Measurements from ENCODE around the gene OXSR1.

GRCh38 chr3:38281895-38282686 is 116.8 kb downstream of the OXSR1 start, which contains the start of gene SLC22A14:
- no peak for TF ChIP-seq POLR2A (IDR thresholded peaks at IDR 0.05)
- TF ChIP-seq, protein P1, sequence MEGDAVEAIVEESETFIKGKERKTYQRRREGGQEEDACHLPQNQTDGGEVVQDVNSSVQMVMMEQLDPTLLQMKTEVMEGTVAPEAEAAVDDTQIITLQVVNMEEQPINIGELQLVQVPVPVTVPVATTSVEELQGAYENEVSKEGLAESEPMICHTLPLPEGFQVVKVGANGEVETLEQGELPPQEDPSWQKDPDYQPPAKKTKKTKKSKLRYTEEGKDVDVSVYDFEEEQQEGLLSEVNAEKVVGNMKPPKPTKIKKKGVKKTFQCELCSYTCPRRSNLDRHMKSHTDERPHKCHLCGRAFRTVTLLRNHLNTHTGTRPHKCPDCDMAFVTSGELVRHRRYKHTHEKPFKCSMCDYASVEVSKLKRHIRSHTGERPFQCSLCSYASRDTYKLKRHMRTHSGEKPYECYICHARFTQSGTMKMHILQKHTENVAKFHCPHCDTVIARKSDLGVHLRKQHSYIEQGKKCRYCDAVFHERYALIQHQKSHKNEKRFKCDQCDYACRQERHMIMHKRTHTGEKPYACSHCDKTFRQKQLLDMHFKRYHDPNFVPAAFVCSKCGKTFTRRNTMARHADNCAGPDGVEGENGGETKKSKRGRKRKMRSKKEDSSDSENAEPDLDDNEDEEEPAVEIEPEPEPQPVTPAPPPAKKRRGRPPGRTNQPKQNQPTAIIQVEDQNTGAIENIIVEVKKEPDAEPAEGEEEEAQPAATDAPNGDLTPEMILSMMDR (IDR thresholded peaks at IDR 0.05) = no peak

Data from body of pancreas (tissue), 4 donors.